HG03060 (cell line): ENCODE results near the gene KIAA1614.

Source experiments
- ATAC-seq: cut with Tn5 transposase; IDR thresholded peaks from one replicate; pipeline ENCODE4 v1.9.1; 2021; ENCODE audit warnings: low read depth, moderate number of reproducible peaks; ENCODE audit not compliant: unreplicated experiment

The KIAA1614 gene

DNA sequence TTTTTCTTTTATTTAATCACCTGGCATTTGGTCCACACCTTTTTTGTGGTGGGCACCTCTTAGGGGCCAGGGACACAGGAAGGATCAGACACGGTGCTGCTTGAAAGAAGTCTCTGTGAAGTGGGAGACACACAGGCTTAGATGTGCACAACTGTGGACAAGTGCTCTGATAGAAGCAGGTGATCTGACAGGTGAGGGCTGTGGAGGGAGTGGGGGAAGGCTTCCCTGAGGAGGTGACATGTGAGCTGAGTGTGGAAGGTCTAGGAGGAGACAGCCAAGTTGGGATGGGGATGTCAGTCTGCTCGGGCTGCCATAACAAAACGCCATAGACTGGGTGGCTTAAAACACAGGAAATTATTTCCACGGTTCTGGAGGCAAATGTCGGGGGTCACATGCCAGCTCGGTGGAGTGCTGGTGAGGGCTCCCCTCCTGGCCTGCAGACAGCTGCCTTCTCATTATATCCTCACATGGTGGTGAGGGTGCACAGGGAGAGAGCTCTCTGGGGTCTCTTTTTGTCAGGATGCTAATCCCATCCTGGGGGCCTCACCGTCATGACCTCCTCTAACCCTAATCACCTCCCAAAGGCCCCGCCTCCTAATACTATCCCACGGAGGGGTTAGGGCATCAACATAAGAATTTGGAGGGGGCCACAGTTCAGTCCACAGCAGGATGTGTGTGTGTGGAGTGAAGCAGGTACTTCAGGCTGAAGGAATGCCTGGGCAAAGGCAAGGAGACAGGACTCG, 5.2 kb upstream of the KIAA1614 start:
- no peak for ATAC-seq

DNA sequence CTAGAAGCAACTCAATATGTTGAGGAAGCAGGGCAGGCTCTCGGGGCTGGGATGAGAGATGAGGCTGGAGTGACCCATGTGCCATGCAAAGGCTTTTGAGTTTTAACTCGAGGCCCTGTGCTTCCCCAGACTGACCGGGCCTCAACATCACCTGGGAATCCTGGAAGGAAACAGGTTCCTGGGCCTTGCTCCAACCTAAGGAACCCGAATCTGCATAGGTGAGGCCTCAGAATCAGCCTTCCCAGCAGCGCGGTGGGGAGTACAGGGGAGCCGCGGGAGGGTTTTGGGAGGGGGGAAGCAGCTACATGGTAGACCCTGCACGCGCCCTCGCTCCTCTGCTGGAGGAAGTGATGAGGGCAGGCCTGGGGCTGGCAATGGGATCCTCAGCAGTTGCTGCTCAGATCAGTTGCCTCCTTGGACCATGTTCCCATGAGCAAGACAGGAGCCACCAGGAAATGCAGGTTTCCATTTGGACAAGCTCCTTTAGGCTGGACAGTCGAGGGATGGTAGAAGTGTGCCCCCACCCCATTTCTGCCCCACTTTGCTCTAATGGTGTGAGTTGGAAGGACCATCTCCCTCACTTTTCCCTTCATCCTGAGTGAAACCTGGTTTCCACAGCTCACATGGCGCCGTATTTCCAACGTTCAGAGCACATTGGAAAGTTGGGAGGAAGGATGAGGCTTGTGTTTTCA, 4.5 kb upstream of the KIAA1614 start:
- no peak for ATAC-seq

DNA sequence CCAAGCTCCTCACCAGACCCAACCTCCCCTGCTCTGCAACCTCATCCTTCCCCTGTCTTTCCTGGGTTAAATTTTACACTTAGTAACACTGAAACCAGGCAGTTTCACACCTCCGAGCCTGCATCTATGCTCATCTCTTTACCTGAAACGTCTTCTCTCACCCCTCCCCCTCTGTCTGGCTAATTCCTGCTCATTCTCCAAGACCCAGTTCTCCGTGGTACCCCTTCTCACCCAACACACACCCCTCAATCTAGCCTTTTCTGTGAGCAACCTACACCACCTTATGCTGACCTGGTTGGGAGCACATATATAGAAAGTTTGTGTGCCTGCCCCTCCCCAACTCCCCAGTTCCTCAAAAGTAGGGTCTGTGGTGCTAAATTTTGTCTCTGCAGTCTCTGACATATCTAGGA, 3.7 kb upstream of the KIAA1614 start:
- ATAC-seq = peak; percentile 25

- peak; percentile 36 for ATAC-seq
Observed at GRCh38 chr1:180909462-180909976, 3.2 kb upstream of the KIAA1614 start.

- no peak for ATAC-seq
Observed at GRCh38 chr1:180911640-180912191, 981 bp upstream of the KIAA1614 start.

GRCh38 chr1:180912211-180912800, 391 bp upstream of the KIAA1614 start:
- ATAC-seq = no peak

DNA sequence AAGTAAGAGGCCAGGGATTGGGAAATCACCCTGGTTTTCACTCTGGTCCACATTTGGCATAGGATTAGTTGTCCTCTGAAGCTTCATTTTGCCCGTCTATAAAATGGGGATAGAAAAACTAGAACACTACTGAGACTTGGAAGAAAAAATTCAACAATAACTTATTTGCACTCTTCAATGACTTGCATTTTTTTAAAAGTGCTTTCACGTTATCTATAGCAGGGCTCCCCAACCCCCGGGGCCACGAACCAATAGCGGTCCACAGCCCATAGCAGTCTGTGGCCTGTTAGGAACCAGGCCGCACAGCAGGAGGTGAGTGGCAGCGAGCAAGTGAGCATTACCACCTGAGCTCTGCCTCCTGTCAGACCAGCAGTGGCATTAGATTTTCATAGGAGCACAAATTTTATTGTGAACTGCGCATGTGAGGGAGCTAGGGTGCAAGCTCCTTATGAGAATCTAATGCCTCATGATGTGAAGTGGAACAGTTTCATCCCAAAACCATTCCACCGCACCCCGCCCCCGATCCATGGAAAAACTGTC, 2.8 kb downstream of the KIAA1614 start:
- no peak for ATAC-seq

GRCh38 chr1:180916012-180916770, 3.5 kb downstream of the KIAA1614 start:
- ATAC-seq = no peak

GRCh38 chr1:180916771-180917170, 4.1 kb downstream of the KIAA1614 start:
- no peak for ATAC-seq

DNA sequence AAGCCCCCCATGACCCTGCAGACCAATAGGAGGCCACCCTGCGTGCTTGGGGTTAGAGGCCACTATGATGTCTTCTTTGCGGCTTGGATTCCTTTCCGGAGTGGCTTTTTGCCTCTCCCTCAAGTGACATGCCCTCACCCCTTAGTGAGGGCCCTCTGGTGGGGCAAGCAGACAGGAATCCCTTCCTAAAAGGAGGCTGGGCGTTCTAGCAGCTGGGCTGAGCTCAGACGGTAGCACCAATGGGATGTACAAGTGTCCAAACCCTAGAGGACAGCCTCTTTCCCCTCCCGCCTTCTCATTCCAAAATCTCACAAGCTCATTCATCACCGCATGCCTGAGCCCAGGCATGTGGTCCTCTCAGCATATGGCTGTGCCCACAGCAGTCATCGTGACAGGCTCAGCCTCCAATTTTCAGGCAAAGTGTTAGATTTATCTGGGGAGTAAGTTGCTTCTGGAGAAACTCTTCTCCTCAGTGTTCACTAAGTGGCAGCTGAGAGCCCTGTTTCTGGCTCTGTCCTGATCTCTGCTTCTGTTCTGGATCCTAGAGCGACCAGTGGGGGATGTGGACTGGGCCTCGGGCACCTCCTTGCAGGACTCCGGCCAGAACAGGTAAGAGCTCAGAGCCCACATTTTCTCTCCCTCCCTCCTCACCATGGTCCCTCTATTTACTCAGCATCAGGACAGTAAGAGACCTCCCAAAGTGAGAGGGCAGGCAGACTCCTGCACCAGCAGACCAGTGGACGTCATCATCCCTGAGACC, 4.8 kb downstream of the KIAA1614 start:
- no peak for ATAC-seq

GRCh38 chr1:180918519-180918918, 5.8 kb downstream of the KIAA1614 start:
- no peak for ATAC-seq

DNA sequence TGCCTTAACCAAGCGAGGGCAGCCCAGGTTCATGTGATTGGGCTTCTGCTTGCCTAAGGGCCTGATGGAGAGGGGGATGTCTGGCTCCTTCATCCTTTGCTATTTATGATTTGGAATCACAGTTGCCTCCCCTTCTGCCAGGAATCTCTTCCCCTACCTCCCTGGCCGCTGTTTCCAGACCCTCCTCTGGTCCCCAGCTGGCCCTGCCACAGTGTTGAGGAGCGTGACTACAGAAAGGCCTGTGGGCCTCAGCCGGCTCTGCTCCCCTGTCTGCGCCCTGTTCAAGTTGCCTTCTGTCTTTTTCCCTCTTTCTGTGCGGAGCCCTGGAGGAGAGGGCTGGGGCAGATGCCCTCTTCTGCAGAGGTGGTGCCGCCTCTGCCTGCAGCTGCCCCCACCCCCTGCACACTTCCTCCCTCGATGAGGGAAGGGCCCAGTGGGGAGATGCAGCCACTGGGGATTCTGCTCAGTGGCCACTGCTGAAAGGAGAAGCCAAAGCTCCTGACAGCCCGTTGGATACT, 6.5 kb downstream of the KIAA1614 start:
- no peak for ATAC-seq

DNA sequence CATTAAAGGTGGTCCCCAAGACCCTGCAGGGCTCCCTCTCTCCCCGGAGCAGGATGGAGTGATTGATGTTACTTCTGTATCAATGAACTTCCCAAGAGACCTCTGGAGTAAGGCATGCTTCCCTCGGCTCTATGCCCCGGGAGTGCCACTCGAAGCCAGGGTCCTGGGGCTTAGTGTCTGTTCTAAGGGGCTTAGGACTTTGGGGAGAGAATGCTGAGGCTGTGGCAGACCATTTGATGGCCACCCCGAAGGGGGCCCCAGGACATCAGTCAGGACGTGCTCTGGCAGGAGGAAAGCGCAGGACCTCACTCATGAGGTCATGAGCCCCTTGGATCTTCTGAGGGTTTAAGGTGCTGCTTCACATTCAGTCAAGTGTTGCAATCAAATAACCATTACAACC, 7.5 kb downstream of the KIAA1614 start:
- no peak for ATAC-seq

- ATAC-seq = no peak
Observed at GRCh38 chr1:180920702-180921101, 8.0 kb downstream of the KIAA1614 start.

GRCh38 chr1:180921386-180921785, 8.7 kb downstream of the KIAA1614 start:
- no peak for ATAC-seq

GRCh38 chr1:180921891-180922630, 9.4 kb downstream of the KIAA1614 start:
- ATAC-seq = no peak

- no peak for ATAC-seq
Observed at GRCh38 chr1:180922631-180923015, 9.9 kb downstream of the KIAA1614 start.

DNA sequence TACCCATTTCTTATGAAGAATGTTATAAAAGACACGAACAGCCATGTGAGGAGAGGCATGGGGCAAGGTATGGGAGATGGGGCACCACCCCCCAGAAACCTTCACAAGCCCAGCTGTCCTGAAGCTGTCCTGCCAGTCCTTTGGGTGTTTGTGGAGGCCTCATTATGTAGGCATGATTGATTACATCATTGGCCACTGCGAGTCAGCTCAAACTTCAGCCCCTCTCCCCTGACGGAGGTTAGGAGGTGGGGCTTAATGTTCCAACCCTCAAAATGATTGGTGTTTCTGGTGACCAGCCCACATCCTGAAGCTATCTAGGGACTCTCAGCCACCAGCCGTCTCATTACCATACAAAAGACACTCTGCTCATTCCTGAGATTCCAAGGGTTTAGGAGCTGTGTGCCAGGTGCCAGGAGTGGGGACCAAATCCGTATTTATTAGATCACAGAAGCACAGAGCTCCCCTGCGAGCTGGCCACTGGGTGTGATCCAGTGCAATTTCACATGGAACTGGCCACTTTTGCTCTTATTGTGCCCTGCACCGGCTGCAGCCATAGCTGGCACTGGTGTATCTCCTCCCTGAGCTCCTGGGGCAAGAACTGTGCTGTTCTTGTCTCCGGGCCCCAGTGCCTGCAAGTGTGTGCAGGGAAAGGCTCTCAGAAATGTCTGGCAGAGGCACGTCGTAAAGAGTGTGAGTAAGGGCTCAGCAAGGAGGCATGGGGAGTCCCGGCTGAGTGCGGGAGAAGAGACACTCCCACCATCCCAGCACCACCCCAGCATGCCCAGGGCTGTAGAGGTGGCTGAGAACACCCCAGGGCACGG, 10.5 kb downstream of the KIAA1614 start:
- no peak for ATAC-seq
